OCI-LY7 (cell line): ENCODE data around the gene DIP2C.
"Not testable (repeated sequence)": the region's sequence is repeated elsewhere in the genome, so short reads cannot be mapped to it uniquely, and the experiment has no call there.

Experiments
- EZH2phosphoT487 ChIP-seq: fragments of 200-600 bp; sonication (generic); IDR thresholded peaks from 2 replicates; pipeline ENCODE4 v1.6.1; 2018; ENCODE audit warnings: low read depth, borderline replicate concordance, mild to moderate bottlenecking, mixed run types, antibody characterized with exemption, low read length, moderate library complexity, mixed read lengths
- TF ChIP-seq, protein P1 (sequence below): fragments of 200-600 bp; sonication (generic); conservative IDR thresholded peaks from 2 replicates; pipeline ENCODE4 v1.5.1; 2014; ENCODE audit warnings: mild to moderate bottlenecking, antibody characterized with exemption, low read length, moderate library complexity, mixed read lengths

DNA sequence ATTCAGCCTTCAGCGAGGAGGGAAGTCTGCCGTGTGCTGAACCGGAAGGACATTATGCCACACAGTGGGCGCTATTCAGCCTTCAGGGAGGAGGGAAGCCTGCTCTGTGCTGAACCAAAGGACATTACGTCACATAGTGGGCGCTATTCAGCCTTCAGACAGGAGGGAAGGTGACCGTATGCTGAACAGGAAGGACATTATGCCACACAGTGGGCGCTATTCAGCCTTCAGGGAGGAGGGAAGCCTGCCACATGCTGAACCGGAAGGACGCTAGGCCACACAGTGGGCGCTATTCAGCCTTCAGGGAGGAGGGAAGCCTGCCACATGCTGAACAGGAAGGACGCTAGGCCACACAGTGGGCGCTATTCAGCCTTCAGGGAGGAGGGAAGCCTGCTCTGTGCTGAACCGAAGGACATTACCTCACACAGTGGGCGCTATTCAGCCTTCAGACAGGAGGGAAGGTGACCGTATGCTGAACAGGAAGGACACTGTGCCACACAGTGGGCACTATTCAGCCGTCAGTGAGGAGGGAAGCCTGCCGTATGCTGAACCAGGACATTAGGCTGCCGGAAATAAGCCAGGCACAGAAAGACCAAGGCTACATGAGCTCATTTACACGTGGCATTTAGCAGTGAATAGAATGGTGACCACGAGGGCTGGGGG is 294.9 kb downstream of the DIP2C start:
- TF ChIP-seq, protein P1, sequence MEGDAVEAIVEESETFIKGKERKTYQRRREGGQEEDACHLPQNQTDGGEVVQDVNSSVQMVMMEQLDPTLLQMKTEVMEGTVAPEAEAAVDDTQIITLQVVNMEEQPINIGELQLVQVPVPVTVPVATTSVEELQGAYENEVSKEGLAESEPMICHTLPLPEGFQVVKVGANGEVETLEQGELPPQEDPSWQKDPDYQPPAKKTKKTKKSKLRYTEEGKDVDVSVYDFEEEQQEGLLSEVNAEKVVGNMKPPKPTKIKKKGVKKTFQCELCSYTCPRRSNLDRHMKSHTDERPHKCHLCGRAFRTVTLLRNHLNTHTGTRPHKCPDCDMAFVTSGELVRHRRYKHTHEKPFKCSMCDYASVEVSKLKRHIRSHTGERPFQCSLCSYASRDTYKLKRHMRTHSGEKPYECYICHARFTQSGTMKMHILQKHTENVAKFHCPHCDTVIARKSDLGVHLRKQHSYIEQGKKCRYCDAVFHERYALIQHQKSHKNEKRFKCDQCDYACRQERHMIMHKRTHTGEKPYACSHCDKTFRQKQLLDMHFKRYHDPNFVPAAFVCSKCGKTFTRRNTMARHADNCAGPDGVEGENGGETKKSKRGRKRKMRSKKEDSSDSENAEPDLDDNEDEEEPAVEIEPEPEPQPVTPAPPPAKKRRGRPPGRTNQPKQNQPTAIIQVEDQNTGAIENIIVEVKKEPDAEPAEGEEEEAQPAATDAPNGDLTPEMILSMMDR = peak; percentile 37; the same call in 1 of the 2 replicates
- TF ChIP-seq EZH2phosphoT487 = not testable (repeated sequence)
